ENCODE data around the gene VPS13D.

Gene VPS13D

GRCh38 chr1:12554521-12555305 is 324.9 kb downstream of the VPS13D start:
- no peak for DNase-seq (ENCODE audit: low read depth)

- DNase-seq (ENCODE audit: low read depth): no peak
These were observed 325.9 kb downstream of the VPS13D start for GRCh38 chr1:12555411-12556367.

DNA sequence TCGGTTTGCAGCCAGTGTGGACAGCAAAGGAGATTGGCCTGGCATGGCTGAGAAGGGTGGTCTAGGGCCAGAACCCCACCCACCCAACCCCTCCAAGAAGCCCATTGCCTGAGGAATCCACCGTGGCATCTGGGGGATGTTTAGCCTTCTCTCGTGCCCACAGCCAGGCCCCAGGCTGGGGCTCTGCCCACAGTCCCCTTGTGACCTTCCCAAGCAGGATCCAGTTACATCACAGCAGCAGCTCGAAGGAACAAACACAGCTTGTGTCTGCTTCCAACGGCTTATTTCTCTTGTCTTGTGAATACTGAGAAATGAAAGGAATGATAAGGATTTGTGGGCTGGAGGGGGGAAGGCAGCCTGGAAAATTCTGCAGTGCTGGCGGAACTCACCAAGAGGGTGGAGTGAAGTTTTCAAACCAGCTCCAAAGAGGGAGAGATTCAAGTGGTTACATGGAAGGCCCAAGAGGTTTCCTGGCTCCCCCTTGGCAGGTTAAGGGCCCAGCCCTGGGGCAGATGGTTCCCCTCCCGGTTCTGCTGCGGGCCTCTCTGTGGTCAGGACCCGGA is 326.6 kb downstream of the VPS13D start:
- no peak for DNase-seq (ENCODE audit: low read depth)

DNA sequence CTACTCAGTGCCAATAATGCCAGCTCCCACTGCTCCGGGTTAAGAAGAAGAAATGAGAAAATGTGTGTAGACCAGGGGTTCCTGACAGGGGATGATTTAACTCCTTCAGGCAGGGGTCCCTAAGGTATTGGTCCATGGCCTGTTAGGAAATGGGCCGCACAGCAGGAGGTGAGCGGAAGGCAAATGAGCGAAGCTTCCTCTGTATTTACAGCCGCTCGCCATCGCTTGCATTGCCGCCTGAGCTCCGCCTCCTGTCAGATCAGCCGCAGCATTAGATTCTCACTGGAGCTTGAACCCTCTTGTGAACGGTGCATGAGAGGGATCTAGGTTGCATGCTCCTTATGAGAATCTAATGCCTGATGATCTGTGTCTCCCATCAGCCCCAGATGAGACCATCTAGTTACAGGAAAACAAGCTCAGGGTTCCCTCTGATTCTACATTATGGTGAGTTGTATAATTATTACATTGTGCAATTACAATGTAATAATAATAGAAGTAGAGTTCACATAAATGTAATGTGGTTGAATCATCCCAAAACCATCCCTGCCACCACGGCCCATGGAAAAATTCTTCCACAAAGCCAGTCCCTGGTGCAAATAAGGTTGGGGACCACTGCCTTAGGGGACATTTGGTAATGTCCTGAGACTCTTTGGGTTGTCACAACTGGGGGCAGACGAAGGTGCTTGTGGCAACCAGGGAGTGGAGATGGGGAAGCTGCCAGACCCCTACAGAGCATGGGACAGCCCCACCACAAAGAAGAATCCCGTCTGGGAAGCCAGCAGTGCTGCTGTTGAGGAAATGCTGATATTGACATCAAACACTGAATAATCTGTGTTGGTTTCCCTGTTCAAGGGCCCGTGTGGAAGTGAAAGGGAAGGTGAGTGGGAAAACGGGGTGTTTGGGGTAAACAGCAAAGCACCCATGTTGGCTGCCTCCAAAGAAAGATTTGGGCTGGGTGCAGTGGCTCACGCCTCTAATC is 327.4 kb downstream of the VPS13D start:
- DNase-seq (ENCODE audit: low read depth): no peak

- no peak for DNase-seq (ENCODE audit: low read depth)
These were observed 331.3 kb downstream of the VPS13D start for GRCh38 chr1:12561121-12561520.
